HG02970 (cell line): Measurements from ENCODE around the gene YIF1B.
"Not testable (repeated sequence)": the region's sequence is repeated elsewhere in the genome, so short reads cannot be mapped to it uniquely, and the experiment has no call there.

Source experiments
- ATAC-seq: cut with Tn5 transposase; IDR thresholded peaks from one replicate; pipeline ENCODE4 v1.9.1; 2021; ENCODE audit warnings: mild to moderate bottlenecking, moderate library complexity, moderate number of reproducible peaks; ENCODE audit not compliant: unreplicated experiment, low FRiP score

Gene YIF1B

DNA sequence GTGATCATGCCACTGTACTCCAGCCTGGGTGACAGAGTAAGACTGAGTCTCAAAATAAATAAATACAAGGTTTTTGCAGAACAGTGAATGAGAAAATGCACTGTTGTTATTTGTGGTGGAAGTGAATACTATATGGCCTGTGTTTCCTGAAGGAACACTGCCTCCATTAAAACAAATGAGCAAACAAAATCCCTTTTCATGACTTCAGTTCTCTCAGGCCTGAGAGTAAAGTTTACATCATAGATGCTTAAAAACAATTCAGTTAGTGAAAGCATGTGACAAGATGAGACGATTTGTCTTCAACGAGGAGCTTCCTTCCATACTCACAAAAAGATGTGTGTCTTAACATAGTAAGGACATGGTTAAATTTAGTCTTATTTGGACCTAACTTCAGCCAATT, 37.0 kb downstream of the YIF1B start:
- no peak for ATAC-seq

- ATAC-seq, result no peak
Measured at GRCh38 chr19:38277969-38278680, 37.6 kb downstream of the YIF1B start.

DNA sequence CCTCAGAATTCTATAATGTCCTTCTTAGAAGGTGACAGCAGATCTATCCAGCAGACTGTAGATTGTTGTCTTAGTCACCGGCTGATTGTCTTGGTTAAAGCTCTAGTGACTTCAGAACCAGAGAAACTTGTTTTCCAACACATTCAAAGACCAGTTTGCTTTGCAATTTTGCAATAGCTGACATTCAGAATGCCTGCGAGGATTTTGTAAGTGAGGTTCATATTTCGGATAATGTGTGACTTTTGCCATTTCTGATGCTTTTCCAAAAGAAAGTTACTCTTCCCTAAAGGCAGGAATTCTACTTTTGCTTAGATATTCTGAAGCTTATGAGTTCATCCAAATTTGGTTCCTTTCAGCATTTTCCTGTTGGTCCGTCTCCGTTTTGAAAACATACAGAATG, 38.2 kb downstream of the YIF1B start:
- ATAC-seq, result no peak

DNA sequence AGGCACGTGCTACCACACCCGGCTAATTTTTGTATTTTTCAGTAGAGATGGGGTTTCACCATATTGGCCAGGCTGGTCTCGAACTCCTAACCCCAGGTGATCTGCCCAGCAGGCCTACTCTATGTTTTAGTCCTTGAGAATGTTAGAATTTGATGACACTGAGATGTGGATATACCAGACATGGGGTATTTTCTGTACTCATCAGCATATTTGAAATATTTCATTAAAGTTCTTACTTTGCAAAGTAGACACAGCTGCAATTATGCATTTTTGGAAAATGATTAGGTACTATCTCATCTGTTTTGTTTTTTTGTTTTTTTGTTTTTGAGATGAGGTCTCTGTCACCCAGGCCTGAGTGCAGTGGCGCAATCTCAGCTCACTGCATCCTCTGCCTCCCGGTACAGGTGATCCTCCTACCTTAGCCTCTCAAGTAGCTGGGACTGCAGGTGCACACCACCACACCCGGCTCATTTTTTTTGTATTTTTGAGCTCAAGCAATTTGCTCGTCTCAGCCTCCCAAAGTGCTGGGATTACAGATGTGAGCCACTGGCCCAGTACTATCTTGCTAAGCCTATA, 38.7 kb downstream of the YIF1B start:
- no peak for ATAC-seq

- no peak for ATAC-seq
Measured at GRCh38 chr19:38274739-38275138, 41.0 kb downstream of the YIF1B start.

DNA sequence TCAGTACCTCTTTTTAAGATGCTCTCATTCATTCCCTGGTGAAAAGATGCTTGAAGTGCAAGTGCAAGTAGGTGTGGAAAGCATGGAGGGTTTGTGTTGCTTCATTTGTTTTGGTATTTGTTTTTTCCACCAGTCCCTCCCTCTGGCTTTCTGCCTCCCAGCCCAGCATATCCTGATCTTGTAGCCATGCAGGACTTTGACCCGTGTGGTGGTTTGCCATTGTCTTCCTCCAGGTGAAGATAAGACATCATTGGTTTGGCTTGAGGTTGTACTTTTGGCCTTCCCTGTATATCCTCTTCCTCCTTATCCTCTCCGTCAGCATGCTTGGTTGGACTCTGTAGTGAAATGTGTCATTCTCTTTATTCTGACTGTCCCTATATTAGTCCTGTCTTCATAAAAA, 42.2 kb downstream of the YIF1B start:
- no peak for ATAC-seq

GRCh38 chr19:38270587-38271167, 45.1 kb downstream of the YIF1B start:
- no peak for ATAC-seq

DNA sequence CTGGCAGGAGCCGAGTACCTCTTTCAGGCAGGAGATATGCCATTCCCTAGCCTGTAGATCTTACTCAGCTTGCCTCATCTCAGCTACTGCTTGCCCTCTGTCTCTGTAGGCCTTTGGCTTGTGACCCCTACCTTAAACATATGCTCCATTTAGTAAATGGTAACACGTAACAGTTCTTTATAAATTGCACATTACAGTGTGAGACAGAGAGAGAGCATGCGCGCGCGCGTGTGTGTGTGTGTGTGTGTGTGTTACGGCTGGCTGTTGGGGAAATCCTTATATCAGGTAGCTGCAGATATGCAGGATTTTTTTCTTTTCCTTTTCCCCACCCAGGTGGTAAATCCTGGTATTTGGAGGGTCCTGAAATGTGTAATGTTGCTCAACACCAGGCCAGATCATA, 47.2 kb downstream of the YIF1B start:
- no peak for ATAC-seq

DNA sequence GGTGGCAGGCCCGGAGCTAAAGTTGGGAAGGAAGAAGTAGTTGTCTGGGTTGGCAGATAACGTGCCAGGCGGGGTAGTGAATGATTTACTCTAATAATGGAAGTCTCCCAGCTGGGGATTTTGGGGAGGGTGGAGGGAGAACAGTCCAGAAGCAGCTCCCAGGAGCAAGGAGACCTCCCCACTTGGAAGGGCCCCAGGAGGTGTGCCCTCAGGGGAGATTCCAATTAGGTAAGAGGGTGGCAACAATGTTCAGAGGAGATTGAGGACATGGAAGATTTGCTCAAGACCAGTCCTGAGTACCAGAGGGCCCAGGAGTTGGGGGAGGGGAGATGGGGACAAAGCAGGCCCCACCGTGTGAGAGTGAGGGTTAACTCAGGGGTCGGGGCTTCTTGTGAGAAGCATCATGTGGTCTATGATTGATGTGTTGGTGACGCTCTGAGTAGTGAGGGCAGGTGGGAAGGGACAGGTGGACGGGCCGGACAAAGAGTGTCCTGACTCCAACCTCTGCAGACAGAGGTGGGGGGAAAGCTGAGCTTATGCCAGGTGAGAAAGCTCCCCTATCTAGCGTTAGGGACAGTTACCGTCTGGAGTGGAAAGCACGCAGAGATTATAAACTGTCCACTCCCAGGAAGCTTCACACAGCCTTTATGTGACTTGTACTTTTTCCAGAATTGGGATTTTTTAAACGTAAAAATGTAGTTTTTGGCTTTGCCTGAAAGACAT, 47.8 kb downstream of the YIF1B start:
- ATAC-seq, result no peak

- ATAC-seq, result no peak
Measured at GRCh38 chr19:38266981-38267597, 48.7 kb downstream of the YIF1B start.

- no peak for ATAC-seq
Measured at GRCh38 chr19:38265921-38266429, 49.8 kb downstream of the YIF1B start.

DNA sequence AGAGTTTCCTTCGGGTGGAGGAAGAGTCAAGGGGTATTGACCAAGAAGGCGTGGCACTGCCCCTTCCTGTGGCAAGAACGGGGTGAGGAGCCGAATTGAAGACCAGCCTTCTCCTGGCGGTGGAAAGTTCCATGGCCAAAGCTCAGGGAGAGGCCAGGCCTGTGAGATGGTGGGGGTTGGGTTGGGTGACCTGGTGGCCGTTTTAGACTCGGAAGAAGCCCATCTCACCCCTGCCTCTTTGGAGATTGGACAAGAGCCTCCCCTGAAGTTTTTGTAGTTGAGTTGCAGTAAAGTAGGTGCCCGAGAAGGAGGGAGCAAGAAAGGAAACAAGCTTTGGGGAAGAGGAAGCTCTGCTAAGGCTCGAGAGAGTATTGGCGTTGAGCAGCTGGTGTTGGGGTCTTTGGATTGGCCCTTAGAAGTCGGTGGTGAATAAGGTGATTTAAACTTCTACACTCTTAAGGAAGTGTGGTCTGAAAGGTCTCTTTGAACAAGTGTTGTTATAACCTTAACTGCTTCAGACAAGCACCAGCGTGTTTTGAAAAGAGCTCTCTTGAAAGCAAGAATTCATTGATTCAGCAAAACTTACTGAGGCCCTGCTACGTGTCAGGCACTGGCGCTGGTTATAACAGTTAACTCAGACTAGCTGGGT, 50.4 kb downstream of the YIF1B start:
- ATAC-seq, result no peak

- no peak for ATAC-seq
Measured at GRCh38 chr19:38264486-38265212, 51.1 kb downstream of the YIF1B start, which contains the start of gene SPINT2. SPINT2 (plus strand) TSS chr19:38264573; CDS start chr19:38264893, 320 bp downstream.

- no peak for ATAC-seq
Measured at GRCh38 chr19:38263689-38264485, 51.9 kb downstream of the YIF1B start.

GRCh38 chr19:38262585-38263268, 53.0 kb downstream of the YIF1B start:
- no peak for ATAC-seq

GRCh38 chr19:38261942-38262341, 53.8 kb downstream of the YIF1B start:
- not testable (repeated sequence) for ATAC-seq

- ATAC-seq, result no peak
Measured at GRCh38 chr19:38255383-38256014, 60.2 kb downstream of the YIF1B start.

GRCh38 chr19:38253788-38254187, 62.0 kb downstream of the YIF1B start:
- no peak for ATAC-seq
